HG03442 (cell line): Measurements from ENCODE around the gene SPPL2B.

Source experiments
- ATAC-seq: cut with Tn5 transposase; IDR thresholded peaks from one replicate; pipeline ENCODE4 v1.9.1; 2021; ENCODE audit warnings: mild to moderate bottlenecking, moderate library complexity; ENCODE audit not compliant: unreplicated experiment

SPPL2B gene

GRCh38 chr19:2320939-2321338 is 7.5 kb upstream of the SPPL2B start:
- no peak for ATAC-seq

- no peak for ATAC-seq
These were observed 6.8 kb upstream of the SPPL2B start for GRCh38 chr19:2321565-2322283.

GRCh38 chr19:2323707-2324106 is 4.8 kb upstream of the SPPL2B start:
- ATAC-seq = no peak

- ATAC-seq = no peak
These were observed 4.1 kb upstream of the SPPL2B start for GRCh38 chr19:2324220-2324948.

GRCh38 chr19:2325281-2326046 is 3.0 kb upstream of the SPPL2B start:
- ATAC-seq = no peak

- ATAC-seq = no peak
These were observed 1.7 kb upstream of the SPPL2B start for GRCh38 chr19:2326699-2327360.

- no peak for ATAC-seq
These were observed 597 bp upstream of the SPPL2B start for GRCh38 chr19:2327773-2328400.

- no peak for ATAC-seq
These were observed 630 bp downstream of the SPPL2B start for GRCh38 chr19:2329149-2329478.

GRCh38 chr19:2329501-2329916 is 1.0 kb downstream of the SPPL2B start:
- ATAC-seq = no peak

GRCh38 chr19:2330255-2330631 is 1.8 kb downstream of the SPPL2B start:
- ATAC-seq = no peak

GRCh38 chr19:2330632-2331284 is 2.3 kb downstream of the SPPL2B start:
- no peak for ATAC-seq

GRCh38 chr19:2331601-2332246 is 3.2 kb downstream of the SPPL2B start:
- ATAC-seq = no peak

GRCh38 chr19:2332341-2333026 is 4.0 kb downstream of the SPPL2B start:
- no peak for ATAC-seq

- ATAC-seq = no peak
These were observed 4.7 kb downstream of the SPPL2B start for GRCh38 chr19:2333027-2333806.

- no peak for ATAC-seq
These were observed 5.3 kb downstream of the SPPL2B start for GRCh38 chr19:2333807-2334211.

- ATAC-seq = no peak
These were observed 5.9 kb downstream of the SPPL2B start for GRCh38 chr19:2334426-2334825.

GRCh38 chr19:2334986-2335846 is 6.7 kb downstream of the SPPL2B start:
- ATAC-seq = no peak

- ATAC-seq = no peak
These were observed 7.4 kb downstream of the SPPL2B start for GRCh38 chr19:2335848-2336247.
